K562 (cell line): Measurements from ENCODE around the gene KCTD8. TPM values are rescaled to one million over a fixed set of nuclear protein-coding genes. Genes with fewer than 3 reads are reported as not detected.

ENCODE experiments used
- BMI1 ChIP-seq: fragments of 150-350 bp; IDR thresholded peaks from 2 replicates; pipeline ENCODE4 v1.6.1; 2014; ENCODE audit warnings: low read length
- DIDO1 ChIP-seq: fragments of 450-650 bp; IDR thresholded peaks from 2 replicates; pipeline ENCODE4 v1.6.1; 2016; ENCODE audit warnings: low read depth, missing biosample characterization, missing genetic modification characterization
- ILK ChIP-seq: fragments of 450-650 bp; IDR thresholded peaks from 2 replicates; pipeline ENCODE4 v1.6.1; 2016; ENCODE audit warnings: missing genetic modification characterization, low read depth, mild to moderate bottlenecking, missing compliant biosample characterization, moderate library complexity, borderline replicate concordance
- NR1H2 ChIP-seq: sonication (generic); formaldehyde crosslinking; IDR thresholded peaks from 2 replicates; pipeline ENCODE4 v1.4.0; 2020; ENCODE audit warnings: mild to moderate bottlenecking, missing genetic modification reagents
- NR2C1 ChIP-seq, 2 experiments: fragments of 450-650 bp; IDR thresholded peaks; 2 replicates each; pipeline ENCODE4 v1.6.1; 2017; ENCODE audit warnings: mild to moderate bottlenecking in 2 of 2, antibody characterized with exemption in 1 of 2, inconsistent platforms in 1 of 2, missing compliant biosample characterization in 1 of 2, missing genetic modification characterization in 1 of 2
- RBM25 ChIP-seq: fragments of 200-400 bp; formaldehyde crosslinking; IDR thresholded peaks from 2 replicates; pipeline ENCODE4 v1.6.1; 2018; ENCODE audit warnings: low read length, low read depth, moderate library complexity; ENCODE audit not compliant: severe bottlenecking
- SRSF7 ChIP-seq: fragments of 200-400 bp; formaldehyde crosslinking; optimal IDR thresholded peaks from 2 replicates; pipeline ENCODE3; 2017; ENCODE audit warnings: mild to moderate bottlenecking, low read depth, low read length
- TBL1XR1 ChIP-seq, 2 experiments: IDR thresholded peaks; 2 replicates each; pipeline ENCODE4 v1.6.1; 2012; ENCODE audit warnings: improper control_type of control experiment in 2 of 2, low read length in 2 of 2, mild to moderate bottlenecking in 1 of 2
- TCF7L2 ChIP-seq: fragments of 150-350 bp; IDR thresholded peaks from 2 replicates; pipeline ENCODE4 v1.6.1; 2016; ENCODE audit warnings: low read depth, mild to moderate bottlenecking, low read length, moderate library complexity
- THRB ChIP-seq: fragments of 450-650 bp; formaldehyde crosslinking; conservative IDR thresholded peaks from 2 replicates; pipeline ENCODE4 v1.4.0; 2022; ENCODE audit warnings: mild to moderate bottlenecking, missing genetic modification characterization
- XRCC5 ChIP-seq: fragments of 200-400 bp; formaldehyde crosslinking; IDR thresholded peaks from 2 replicates; pipeline ENCODE4 v1.6.1; 2017; ENCODE audit warnings: low read depth, mild to moderate bottlenecking, low read length
- ZNF274 ChIP-seq: IDR thresholded peaks from 2 replicates; pipeline ENCODE4 v1.6.1; 2011; ENCODE audit warnings: low read depth, mild to moderate bottlenecking, low read length, moderate library complexity, borderline replicate concordance
- ZNF277 ChIP-seq: fragments of 250-450 bp; sonication (Bioruptor Pico); IDR thresholded peaks from 2 replicates; pipeline ENCODE4 v1.8.0; 2022; ENCODE audit warnings: inconsistent platforms, mild to moderate bottlenecking, moderate library complexity, borderline replicate concordance
- ZSCAN29 ChIP-seq: fragments of 450-650 bp; IDR thresholded peaks from 2 replicates; pipeline ENCODE4 v1.6.1; 2017
- polyA plus RNA-seq, 8 experiments: library from polyadenylated mRNA; depleted of rRNA in 4 of 8; stranded (reverse) in 5 of 8; unstranded in 3 of 8; fragments of >200 nt; fragmentation: Nextera tagmentation in 2 of 8; fragmentation: Illumina TruSeq in 1 of 8; extraction: Ambion mirVana in 2 of 8; extraction: Trizol in 1 of 8; gene quantifications; 2 replicates each; pipeline versions ENCODE4 v1.2.1 to v1.2.3, GENCODE V29; 2011 to 2014; ENCODE audit warnings: inconsistent platforms in 1 of 8, missing spikeins in 1 of 8
- total RNA-seq, 7 experiments: library from RNA; depleted of rRNA in 6 of 7; stranded (reverse); fragments of >200 nt in 6 of 7; fragmentation: Illumina TruSeq in 2 of 7; extraction: Trizol in 2 of 7; gene quantifications; 2 replicates each; pipeline versions ENCODE4 v1.2.1 to v1.2.3, GENCODE V29; 2011 to 2021; ENCODE audit warnings: low replicate concordance in 1 of 7

KCTD8 gene
- total and polyA plus RNA-seq, 9 of the 15 experiments (the other 6 are each of a cell fraction or from before 2014, with no cell fraction given): not detected

DNA sequence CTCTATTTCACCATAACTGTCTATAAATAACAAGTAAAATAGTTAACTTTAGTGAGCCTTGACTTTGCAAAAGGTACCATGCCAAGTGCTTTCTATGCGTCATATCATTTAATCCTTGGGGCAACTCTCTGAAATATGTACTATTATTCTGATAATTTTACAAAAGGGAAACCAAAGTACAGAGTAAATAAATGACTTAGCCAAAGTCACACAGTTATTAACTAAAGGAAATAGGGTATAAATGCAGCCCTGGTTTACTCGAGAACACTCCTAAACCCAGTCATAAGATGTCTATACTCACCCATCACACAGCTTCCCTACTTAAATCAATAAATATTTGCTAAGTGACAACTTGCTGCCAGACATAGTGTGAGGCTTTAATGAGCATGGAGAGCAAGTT, 14.4 kb downstream of the KCTD8 start (continued):
- TF ChIP-seq THRB (no peak), ZNF274 (no peak), ZSCAN29 (no peak), NR1H2 (CRISPR knock-in tag) (no peak), TBL1XR1 (IDR thresholded peaks at IDR 0.05; ENCODE audit: low read length in 2 of 2) (no peak), ILK (tag) (no peak), NR2C1 (IDR thresholded peaks at IDR 0.05) (no peak), NR2C1 (tag; IDR thresholded peaks at IDR 0.05) (no peak), RBM25 (no peak), XRCC5 (no peak), TCF7L2 (no peak), BMI1 (no peak), ZNF277 (CRISPR knock-in tag) (no peak), DIDO1 (no peak), SRSF7 (no peak)
- TF ChIP-seq, all 486 proteins: peak for 0
